ENCODE results near the gene RBPJ.

The RBPJ gene

GRCh38 chr4:26463386-26463785 is 142.6 kb downstream of the RBPJ start:
- no peak for DNase-seq

GRCh38 chr4:26464420-26465095 is 143.7 kb downstream of the RBPJ start:
- DNase-seq, result no peak

- DNase-seq, result no peak
These were observed 145.9 kb downstream of the RBPJ start for GRCh38 chr4:26466578-26467270.

GRCh38 chr4:26467724-26468123 is 146.9 kb downstream of the RBPJ start:
- DNase-seq, result no peak

- no peak for DNase-seq
These were observed 147.6 kb downstream of the RBPJ start for GRCh38 chr4:26468283-26468949.

GRCh38 chr4:26468977-26469376 is 148.2 kb downstream of the RBPJ start:
- no peak for DNase-seq

GRCh38 chr4:26471890-26472289 is 151.1 kb downstream of the RBPJ start:
- no peak for DNase-seq

- no peak for DNase-seq
These were observed 153.1 kb downstream of the RBPJ start for GRCh38 chr4:26473893-26474292.

- DNase-seq, result peak; percentile 8
These were observed 153.7 kb downstream of the RBPJ start for GRCh38 chr4:26474551-26474950.

- no peak for DNase-seq
These were observed 154.9 kb downstream of the RBPJ start for GRCh38 chr4:26475716-26476115.

- no peak for DNase-seq
These were observed 155.7 kb downstream of the RBPJ start for GRCh38 chr4:26476545-26476944.

- DNase-seq, result no peak
These were observed 157.5 kb downstream of the RBPJ start for GRCh38 chr4:26478330-26478729.

GRCh38 chr4:26482508-26483462 is 162.0 kb downstream of the RBPJ start:
- DNase-seq, result no peak

- DNase-seq, result no peak
These were observed 163.3 kb downstream of the RBPJ start for GRCh38 chr4:26484032-26484515.

GRCh38 chr4:26484516-26484915 is 163.7 kb downstream of the RBPJ start:
- DNase-seq, result no peak

All from NCI-H82 (cell line).